Measurements from ENCODE around the gene ZC3H18. TPM values are rescaled to one million over a fixed set of nuclear protein-coding genes. Genes with fewer than 3 reads are reported as not detected.

The ZC3H18 gene
- polyA plus RNA-seq, 3 donors, result 5.5 to 36.4 (median 6.8) TPM

GRCh38 chr16:88529596-88529995, 40.6 kb upstream of the ZC3H18 start:
- peaks cover 8 to 21% (median 9%) of the 10 kb centered on the region in 3 donors for H3K27me3 Mint-ChIP-seq (ENCODE audit: low read depth in 3 of 3)
- Histone ChIP-seq H3K4me3 (replicated peaks in 1 of 3; ENCODE audit: low read depth in 2 of 3, low read length in 3 of 3) (no peak overlapping the region), H4K20me1 (ENCODE audit: insufficient read depth, low read length) (no peaks in the 10 kb centered on the region), H3K27me3 (ENCODE audit: control insufficient read depth in 2 of 2, insufficient read depth in 2 of 2, low read length in 2 of 2) (peaks cover 0 to 10% of the 10 kb centered on the region in 2 donors), H3K4me2 (replicated peaks; ENCODE audit: extremely low read depth, low read length, poor library complexity, severe bottlenecking) (no peak overlapping the region), H3K9me3 (replicated peaks in 1 of 2; ENCODE audit: control insufficient read depth in 1 of 2, insufficient read depth in 1 of 2, low read length in 2 of 2) (no peaks in the 10 kb centered on the region), H3K9ac (ENCODE audit: insufficient read depth, low read length, poor library complexity, severe bottlenecking) (no peak overlapping the region), H3K27ac (ENCODE audit: low read depth in 1 of 2, low read length in 2 of 2) (no peak overlapping the region), H2AFZ (ENCODE audit: insufficient read depth, low read depth, low read length, poor library complexity, severe bottlenecking) (no peak overlapping the region), H3K36me3 (replicated peaks in 1 of 2; ENCODE audit: control insufficient read depth in 1 of 2, insufficient read depth in 2 of 2, low read length in 2 of 2) (no peaks in the 10 kb centered on the region), H3K4me1 (ENCODE audit: control insufficient read depth in 1 of 2, insufficient read depth in 2 of 2, low read length in 2 of 2) (no peaks in the 10 kb centered on the region), H3K79me2 (ENCODE audit: insufficient read depth, low read length) (no peaks in the 10 kb centered on the region)
- DNase-seq, result no peak
- WGBS (ENCODE audit: insufficient coverage), result 97% methylated on average over 7 of the region's 9 CpGs
- no peak for TF ChIP-seq CTCF (IDR thresholded peaks at IDR 0.05)
- H3K4me3 Mint-ChIP-seq, result no peak overlapping the region
- intact Hi-C loops (cut with micrococcal nuclease), result loop anchor here in 1 of 2 donors (5.0 kb wide), 1 partner anchor 87 kb away; no protein-coding TSS in a partner anchor
- peaks cover 0 to 2% (median 0%) of the 10 kb centered on the region in 7 donors for H3K9me3 Mint-ChIP-seq
- no peak overlapping the region for H3K27ac Mint-ChIP-seq
- no peaks in the 10 kb centered on the region for H3K36me3 Mint-ChIP-seq
- no peaks in the 10 kb centered on the region for H3K4me1 Mint-ChIP-seq

GRCh38 chr16:88530051-88530857, 39.9 kb upstream of the ZC3H18 start:
- Mint-ChIP-seq H3K4me3 (no peak overlapping the region), H3K27me3 (ENCODE audit: low read depth in 3 of 3) (peaks cover 5 to 15% (median 8%) of the 10 kb centered on the region in 3 donors), H3K27ac (peak overlapping the region in 1 of 7 donors; percentile 58), H3K36me3 (no peaks in the 10 kb centered on the region), H3K4me1 (peaks cover 4% of the 10 kb centered on the region), H3K9me3 (peaks cover 0 to 2% (median 0%) of the 10 kb centered on the region in 7 donors)
- no peaks in the 10 kb centered on the region for H3K36me3 ChIP-seq (replicated peaks in 1 of 2; ENCODE audit: control insufficient read depth in 1 of 2, insufficient read depth in 2 of 2, low read length in 2 of 2)
- H3K4me1 ChIP-seq (ENCODE audit: control insufficient read depth in 1 of 2, insufficient read depth in 2 of 2, low read length in 2 of 2), result peaks cover 6% of the 10 kb centered on the region in 2 donors
- TF ChIP-seq CTCF (IDR thresholded peaks at IDR 0.05), result no peak
- H3K4me2 ChIP-seq (replicated peaks; ENCODE audit: extremely low read depth, low read length, poor library complexity, severe bottlenecking), result no peak overlapping the region
- H3K4me3 ChIP-seq (replicated peaks in 1 of 3; ENCODE audit: low read depth in 2 of 3, low read length in 3 of 3), result no peak overlapping the region
- 98% methylated on average over 24 of the region's 27 CpGs for WGBS (ENCODE audit: insufficient coverage)
- H3K79me2 ChIP-seq (ENCODE audit: insufficient read depth, low read length), result peaks cover 2% of the 10 kb centered on the region
- peaks cover 0 to 3% of the 10 kb centered on the region in 2 donors for H3K27me3 ChIP-seq (ENCODE audit: control insufficient read depth in 2 of 2, insufficient read depth in 2 of 2, low read length in 2 of 2)
- H2AFZ ChIP-seq (ENCODE audit: insufficient read depth, low read depth, low read length, poor library complexity, severe bottlenecking), result no peak overlapping the region
- H3K27ac ChIP-seq (ENCODE audit: low read depth in 1 of 2, low read length in 2 of 2), result no peak overlapping the region
- peaks cover 2% of the 10 kb centered on the region for H4K20me1 ChIP-seq (ENCODE audit: insufficient read depth, low read length)
- intact Hi-C loops (cut with micrococcal nuclease), result no loop called here
- no peak for DNase-seq
- H3K9ac ChIP-seq (ENCODE audit: insufficient read depth, low read length, poor library complexity, severe bottlenecking), result no peak overlapping the region
- no peaks in the 10 kb centered on the region for H3K9me3 ChIP-seq (replicated peaks in 1 of 2; ENCODE audit: control insufficient read depth in 1 of 2, insufficient read depth in 1 of 2, low read length in 2 of 2)

Measured in CD14-positive monocyte (primary cell).